Mesodermal cell (in vitro differentiated cells): ENCODE measurements around the gene DISC1.

ENCODE experiments used
- H3K27ac ChIP-seq: 2 replicates; pipeline ENCODE4 v1.7.0; 2013; ENCODE audit warnings: mild to moderate bottlenecking, low read depth, low read length, moderate library complexity; ENCODE audit not compliant: severe bottlenecking
- H3K36me3 ChIP-seq: 2 replicates; pipeline ENCODE4 v1.7.1; 2013; ENCODE audit warnings: mild to moderate bottlenecking, low read length, moderate library complexity; ENCODE audit not compliant: control insufficient read depth, insufficient read depth
- H3K4me1 ChIP-seq: one replicate; pipeline ENCODE4 v1.7.1; 2013; ENCODE audit warnings: mild to moderate bottlenecking, low read length; ENCODE audit not compliant: insufficient read depth, control insufficient read depth, poor library complexity, severe bottlenecking
- H3K4me3 ChIP-seq: 2 replicates; pipeline ENCODE4 v1.7.0; 2013; ENCODE audit warnings: low read length, control low read depth, mild to moderate bottlenecking; ENCODE audit not compliant: insufficient read depth, poor library complexity, severe bottlenecking; ENCODE audit errors: extremely low read depth
- H3K9me3 ChIP-seq: 2 replicates; pipeline ENCODE4 v1.7.1; 2013; ENCODE audit warnings: mild to moderate bottlenecking, low read length, moderate library complexity; ENCODE audit not compliant: control insufficient read depth
- WGBS, 2 experiments: methylation state at CpG; one replicate each; pipeline ENCODE4 v1.1.5; 2013; ENCODE audit warnings: missing lambda C conversion rate in 2 of 2; ENCODE audit not compliant: insufficient coverage in 2 of 2; 5-methylcytosine and 5-hydroxymethylcytosine counted together

The DISC1 gene

DNA sequence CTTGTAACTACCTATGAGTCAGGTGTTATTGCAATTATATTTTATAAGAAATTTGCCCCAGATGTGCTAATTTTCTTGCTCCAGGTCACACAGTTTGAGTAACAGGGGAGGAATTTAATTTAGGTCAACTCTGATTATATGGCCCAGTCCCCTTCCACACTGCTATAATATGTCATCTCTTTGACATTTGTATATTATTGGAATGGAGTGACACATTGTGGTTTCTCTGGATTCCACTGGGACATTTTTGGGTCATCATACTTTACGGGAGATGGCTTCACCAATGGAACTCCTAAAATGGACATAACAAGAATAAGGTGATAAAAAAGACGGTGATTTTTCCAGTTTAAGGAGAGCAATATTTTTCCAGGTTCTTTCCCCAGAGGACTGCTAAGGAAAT, 191.2 kb downstream of the DISC1 start:
- H3K27ac ChIP-seq = no peak overlapping the region
- no peaks in the 10 kb centered on the region for H3K9me3 ChIP-seq
- 93 to 100% methylated on average over 1 to 2 of the region's 2 CpGs for whole genome bisulfite sequencing, 2 experiments
- H3K4me1 ChIP-seq = no peaks in the 10 kb centered on the region
- H3K4me3 ChIP-seq = no peak overlapping the region
- H3K36me3 ChIP-seq = peaks cover 8% of the 10 kb centered on the region

DNA sequence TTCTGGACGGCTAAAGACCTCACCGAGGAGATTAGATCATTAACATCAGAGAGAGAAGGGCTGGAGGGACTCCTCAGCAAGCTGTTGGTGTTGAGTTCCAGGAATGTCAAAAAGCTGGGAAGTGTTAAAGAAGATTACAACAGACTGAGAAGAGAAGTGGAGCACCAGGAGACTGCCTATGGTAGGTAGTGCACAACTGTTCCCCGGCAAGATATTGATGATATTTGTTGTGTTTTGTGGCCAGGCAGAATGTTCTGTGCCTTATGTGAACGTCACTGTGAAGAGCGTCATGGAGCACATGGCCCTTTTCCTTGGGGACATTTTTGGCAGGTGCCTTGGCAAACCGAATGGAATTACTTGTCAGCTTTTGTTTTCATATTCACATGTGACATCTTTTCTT, 191.7 kb downstream of the DISC1 start:
- Histone ChIP-seq H3K36me3 (peaks cover 4% of the 10 kb centered on the region), H3K27ac (no peak overlapping the region), H3K9me3 (no peaks in the 10 kb centered on the region), H3K4me1 (no peaks in the 10 kb centered on the region), H3K4me3 (no peak overlapping the region)
- WGBS, 2 experiments = 75 to 87% methylated on average over 2 to 5 of the region's 6 CpGs

DNA sequence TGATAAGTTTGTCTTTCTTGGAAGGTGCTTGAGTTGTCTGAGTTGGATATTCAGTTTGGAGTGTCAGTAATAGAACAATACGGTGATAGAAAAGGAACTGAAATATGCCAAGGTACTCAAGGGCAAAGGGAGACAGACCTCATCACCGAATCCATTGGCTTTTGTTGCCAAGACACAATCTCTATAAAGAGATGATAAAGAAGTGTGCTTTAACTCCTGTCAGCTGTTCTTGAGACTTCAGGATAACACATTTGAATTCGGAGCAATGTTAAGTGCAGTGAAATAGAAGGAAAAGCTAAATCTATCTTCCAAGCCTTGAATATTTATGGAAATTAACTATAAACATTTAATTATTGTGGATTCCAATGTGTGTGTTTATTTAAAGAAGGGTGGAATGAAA, 194.7 kb downstream of the DISC1 start:
- Histone ChIP-seq H3K4me1 (no peaks in the 10 kb centered on the region), H3K9me3 (no peaks in the 10 kb centered on the region), H3K36me3 (no peaks in the 10 kb centered on the region), H3K27ac (no peak overlapping the region), H3K4me3 (no peak overlapping the region)
- WGBS, 2 experiments = 91 to 100% methylated on average over 2 to 3 of the region's 3 CpGs

DNA sequence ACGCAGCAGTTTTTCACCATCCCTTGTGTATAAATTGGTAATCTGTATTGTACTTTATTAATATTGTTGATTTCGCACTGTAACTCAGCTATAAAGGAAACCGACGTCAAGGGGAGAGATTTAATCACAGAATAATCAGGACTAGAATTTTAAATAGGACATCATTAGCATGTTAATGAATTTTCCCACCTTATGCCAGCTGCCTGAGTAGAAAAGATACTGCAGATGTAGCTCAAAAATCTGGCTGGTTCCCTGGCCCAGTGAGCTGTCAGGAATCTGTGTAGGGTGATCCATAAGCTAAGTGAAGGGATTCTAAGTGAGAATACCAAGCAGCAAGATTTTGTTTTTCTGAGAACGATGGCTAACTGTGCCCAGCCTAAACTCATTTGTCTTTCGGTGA, 195.5 kb downstream of the DISC1 start:
- Histone ChIP-seq H3K4me1 (no peaks in the 10 kb centered on the region), H3K9me3 (no peaks in the 10 kb centered on the region), H3K4me3 (no peak overlapping the region), H3K27ac (no peak overlapping the region), H3K36me3 (no peaks in the 10 kb centered on the region)
- WGBS, 2 experiments = 54 to 80% methylated on average over 2 to 3 of the region's 6 CpGs

DNA sequence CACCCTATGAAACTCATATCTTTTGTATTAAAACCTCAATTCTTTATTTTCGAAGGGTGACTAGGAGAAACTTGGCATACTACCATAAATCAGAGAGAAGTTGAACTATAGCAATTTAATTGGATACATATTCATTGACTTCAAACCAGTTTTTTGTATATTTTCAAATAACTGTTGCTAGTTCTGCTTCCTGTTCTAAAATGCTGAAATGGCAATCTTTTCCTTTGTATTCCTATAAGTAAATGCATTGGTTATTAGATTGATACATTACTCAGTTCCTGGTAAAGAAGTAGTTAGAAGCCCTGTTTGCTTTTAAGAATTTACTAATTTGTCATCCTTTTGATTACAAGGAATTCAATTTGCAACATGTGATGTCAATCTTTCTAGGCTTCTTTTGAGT, 200.0 kb downstream of the DISC1 start:
- no CpG with 5 or more reads among the region's 1 CpG for WGBS, 2 experiments
- peaks cover 8% of the 10 kb centered on the region for H3K4me1 ChIP-seq
- H3K36me3 ChIP-seq = no peaks in the 10 kb centered on the region
- H3K27ac ChIP-seq = no peak overlapping the region
- no peak overlapping the region for H3K4me3 ChIP-seq
- H3K9me3 ChIP-seq = no peaks in the 10 kb centered on the region

DNA sequence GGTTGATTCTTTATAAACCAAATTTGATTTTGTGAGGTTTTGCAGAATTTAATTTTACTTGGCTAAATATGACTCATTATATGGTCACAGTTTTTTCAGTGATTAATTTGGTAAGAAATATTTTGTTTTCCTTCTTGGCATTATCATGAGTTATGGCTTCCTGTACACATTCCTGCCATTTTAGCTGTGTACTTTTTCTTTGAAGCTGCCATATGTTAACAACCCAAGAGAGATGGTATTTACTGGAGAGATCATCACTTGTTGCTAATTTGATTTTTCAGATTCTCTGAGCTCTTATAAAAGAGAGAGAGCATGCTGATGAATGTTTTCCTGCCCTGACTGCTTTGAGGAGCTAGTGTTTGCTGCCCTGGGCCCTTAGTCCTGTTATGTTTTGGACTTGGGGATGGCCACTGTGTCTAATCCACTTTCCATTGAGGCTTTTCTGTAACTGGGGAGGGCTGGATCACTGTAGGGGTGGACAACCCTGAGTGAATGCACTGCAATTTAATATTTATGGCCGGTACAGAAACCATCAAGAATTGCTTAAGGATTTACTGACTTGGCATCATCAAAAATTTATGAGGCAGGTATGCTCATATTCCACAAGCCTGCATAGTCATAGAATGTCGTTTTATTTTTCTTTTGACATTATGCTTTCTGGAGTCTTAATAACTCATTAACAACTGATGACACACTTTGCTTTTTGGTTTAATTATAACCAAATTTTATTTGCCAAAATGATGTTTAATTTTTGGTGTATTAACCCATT, 200.9 kb downstream of the DISC1 start:
- no peak overlapping the region for H3K4me3 ChIP-seq
- 0% methylated on average over 1 of the region's 2 CpGs; no CpG with 5 or more reads in 1 of the 2 experiments for WGBS, 2 experiments
- no peaks in the 10 kb centered on the region for H3K36me3 ChIP-seq
- no peaks in the 10 kb centered on the region for H3K9me3 ChIP-seq
- peaks cover 8% of the 10 kb centered on the region for H3K4me1 ChIP-seq
- no peak overlapping the region for H3K27ac ChIP-seq

DNA sequence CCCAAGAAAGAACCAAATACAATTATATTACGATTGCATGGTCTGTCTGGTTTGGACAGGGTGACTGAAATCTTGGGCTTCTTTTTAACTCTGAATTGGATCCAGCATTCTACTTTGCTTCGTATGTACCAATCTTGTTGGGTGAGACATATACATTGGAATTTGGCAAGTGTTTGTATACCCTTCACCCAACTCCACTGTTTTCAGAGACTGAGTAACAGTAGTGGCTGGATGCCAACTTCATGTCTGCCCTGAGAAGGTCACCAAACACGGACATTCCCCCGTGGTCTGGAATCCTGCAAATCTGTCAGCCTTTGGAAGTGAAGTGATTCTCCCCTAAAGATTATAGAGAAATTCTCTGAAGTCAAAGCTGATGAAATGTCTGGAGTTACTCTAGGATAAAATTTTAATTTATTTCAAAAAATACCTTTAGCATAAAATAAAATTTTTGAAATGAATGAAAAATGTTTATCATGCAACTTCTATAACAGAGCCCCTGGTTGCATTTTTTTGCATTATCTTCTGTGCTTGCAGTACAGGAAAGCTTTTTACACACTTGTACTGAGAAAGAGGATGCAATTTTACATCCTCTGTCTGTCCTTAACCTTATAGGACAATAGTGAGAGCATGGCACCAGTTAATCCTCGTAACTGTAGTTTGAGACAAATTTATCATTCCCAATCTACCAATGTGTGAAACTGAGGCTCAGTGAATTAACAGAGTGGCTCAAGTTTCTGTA, 201.8 kb downstream of the DISC1 start:
- 76 to 80% methylated on average over 1 to 2 of the region's 5 CpGs for WGBS, 2 experiments
- no peak overlapping the region for H3K27ac ChIP-seq
- peaks cover 8% of the 10 kb centered on the region for H3K4me1 ChIP-seq
- no peak overlapping the region for H3K4me3 ChIP-seq
- H3K9me3 ChIP-seq = no peaks in the 10 kb centered on the region
- H3K36me3 ChIP-seq = no peaks in the 10 kb centered on the region

DNA sequence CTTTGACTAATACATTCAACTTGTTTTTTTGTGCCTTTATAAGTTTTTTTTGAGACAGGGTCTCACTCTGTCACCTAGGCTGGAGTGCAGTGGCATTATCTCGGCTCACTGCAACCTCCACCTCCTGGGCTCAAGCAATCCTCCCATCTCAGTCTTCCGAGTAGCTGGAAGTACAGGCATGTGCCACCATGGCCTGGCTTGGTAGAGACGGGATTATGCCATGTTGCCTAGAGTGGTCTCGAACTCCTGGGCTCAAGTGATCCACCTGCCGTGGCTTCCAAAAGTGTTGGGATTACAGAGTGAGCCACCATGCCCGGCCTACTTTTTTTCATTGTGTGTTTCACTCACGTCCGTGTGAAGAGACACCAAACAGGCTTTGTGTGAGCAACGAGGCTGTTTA, 202.7 kb downstream of the DISC1 start:
- Histone ChIP-seq H3K9me3 (no peaks in the 10 kb centered on the region), H3K27ac (no peak overlapping the region), H3K4me1 (peaks cover 8% of the 10 kb centered on the region), H3K4me3 (no peak overlapping the region), H3K36me3 (no peaks in the 10 kb centered on the region)
- WGBS, 2 experiments = 66 to 77% methylated on average over 5 to 9 of the region's 9 CpGs

DNA sequence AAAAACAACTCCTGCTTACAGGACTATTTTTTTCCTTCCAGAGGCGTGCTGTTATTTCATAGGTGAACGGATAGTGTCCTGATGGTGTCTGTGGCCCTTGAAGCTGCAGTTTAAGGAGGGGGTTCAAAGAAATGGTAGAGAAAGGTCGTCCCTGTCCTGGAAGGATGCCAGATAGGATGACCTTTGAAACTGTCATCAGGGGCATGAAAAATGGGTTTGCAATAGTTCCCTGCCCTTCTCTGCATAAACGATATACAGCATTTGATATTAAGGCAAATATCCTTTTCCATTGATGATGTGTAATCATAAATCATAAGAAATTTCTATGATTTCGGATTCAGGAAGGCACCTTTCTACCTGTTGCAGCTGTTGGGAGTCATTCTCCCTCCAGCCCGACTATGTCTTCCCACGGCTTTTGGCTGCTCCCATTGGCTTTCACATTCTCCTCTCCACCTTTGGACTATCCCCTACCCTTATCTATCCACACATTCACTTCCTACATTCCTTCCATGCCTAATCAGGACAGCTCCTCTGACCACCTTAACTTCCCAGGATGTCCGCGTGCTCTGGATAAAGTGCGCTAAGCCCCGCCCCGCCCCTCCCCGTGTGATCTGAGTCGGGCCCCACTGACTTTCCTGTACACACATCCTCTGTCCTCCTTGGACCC, 209.8 kb downstream of the DISC1 start:
- no peaks in the 10 kb centered on the region for H3K36me3 ChIP-seq
- H3K27ac ChIP-seq = no peak overlapping the region
- H3K4me3 ChIP-seq = no peak overlapping the region
- 93 to 95% methylated on average over 4 to 10 of the region's 14 CpGs for WGBS, 2 experiments
- H3K9me3 ChIP-seq = no peaks in the 10 kb centered on the region
- no peaks in the 10 kb centered on the region for H3K4me1 ChIP-seq

DNA sequence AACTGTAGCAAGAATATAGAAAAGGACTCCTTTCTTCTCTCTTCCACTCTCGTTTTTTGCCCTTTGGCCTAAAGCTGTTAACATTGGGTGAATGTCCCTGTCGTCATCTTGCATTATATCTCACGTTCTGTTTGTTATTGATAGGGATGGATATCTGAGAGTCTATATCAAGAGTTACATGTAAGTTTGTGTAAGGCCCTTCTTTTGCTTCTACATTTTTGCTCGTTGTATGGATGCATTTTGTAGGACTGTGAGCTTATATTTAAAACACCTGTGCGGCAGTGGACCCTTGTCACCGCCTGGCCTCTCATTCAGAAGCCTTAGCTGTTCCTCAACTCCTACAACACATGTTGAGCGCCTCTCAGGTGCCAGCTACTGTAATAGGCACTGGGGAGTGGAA, 211.9 kb downstream of the DISC1 start:
- H3K36me3 ChIP-seq = no peaks in the 10 kb centered on the region
- H3K27ac ChIP-seq = no peak overlapping the region
- H3K4me1 ChIP-seq = no peaks in the 10 kb centered on the region
- H3K4me3 ChIP-seq = no peak overlapping the region
- WGBS, 2 experiments = 90 to 100% methylated on average over 2 to 3 of the region's 7 CpGs
- H3K9me3 ChIP-seq = no peaks in the 10 kb centered on the region
